Endodermal cell (in vitro differentiated cells): ENCODE data around the gene C1QL2. TPM values are rescaled to one million over a fixed set of nuclear protein-coding genes. Genes with fewer than 3 reads are reported as not detected.

Experiments used
- DNase-seq: peaks from one replicate; pipeline ENCODE4 v3.0.0-alpha.2; 2017
- H3K27ac ChIP-seq: 2 replicates; pipeline ENCODE4 v1.5.1; 2013; ENCODE audit warnings: mild to moderate bottlenecking, low read depth, low read length, moderate library complexity
- H3K27me3 ChIP-seq: 2 replicates; pipeline ENCODE4 v1.6.1; 2013; ENCODE audit warnings: mild to moderate bottlenecking, low read length, moderate library complexity; ENCODE audit not compliant: insufficient read depth, control insufficient read depth, poor library complexity, severe bottlenecking
- H3K36me3 ChIP-seq: 2 replicates; pipeline ENCODE4 v1.7.0; 2013; ENCODE audit warnings: mild to moderate bottlenecking, low read length, moderate library complexity; ENCODE audit not compliant: control insufficient read depth, insufficient read depth
- H3K4me1 ChIP-seq: one replicate; pipeline ENCODE4 v1.7.0; 2013; ENCODE audit warnings: low read length; ENCODE audit not compliant: control insufficient read depth, insufficient read depth
- H3K4me3 ChIP-seq: 2 replicates; pipeline ENCODE4 v1.5.1; 2013; ENCODE audit warnings: mild to moderate bottlenecking, low read length, moderate library complexity
- H3K9ac ChIP-seq: 2 replicates; pipeline ENCODE4 v1.6.1; 2013; ENCODE audit warnings: mild to moderate bottlenecking, low read length, moderate library complexity; ENCODE audit not compliant: poor library complexity, severe bottlenecking; ENCODE audit errors: extremely low read depth
- H3K9me3 ChIP-seq: 2 replicates; pipeline ENCODE4 v1.6.1; 2013; ENCODE audit warnings: mild to moderate bottlenecking, low read length, moderate library complexity; ENCODE audit not compliant: control insufficient read depth
- H3K27ac Mint-ChIP-seq: 2 replicates; pipeline ENCODE4 v1.8.0; 2020; ENCODE audit warnings: mixed read lengths
- H3K27me3 Mint-ChIP-seq: 2 replicates; pipeline ENCODE4 v1.8.0; 2021; ENCODE audit warnings: mild to moderate bottlenecking, mixed read lengths; ENCODE audit not compliant: insufficient read depth
- H3K36me3 Mint-ChIP-seq: 2 replicates; pipeline ENCODE4 v1.8.0; 2020; ENCODE audit warnings: low read depth, mixed read lengths
- H3K4me1 Mint-ChIP-seq: 2 replicates; pipeline ENCODE4 v1.8.0; 2020; ENCODE audit warnings: mixed read lengths
- H3K4me3 Mint-ChIP-seq: 2 replicates; pipeline ENCODE4 v1.8.0; 2020; ENCODE audit warnings: mild to moderate bottlenecking, moderate library complexity, mixed read lengths
- H3K9me3 Mint-ChIP-seq: 2 replicates; pipeline ENCODE4 v1.8.0; 2020; ENCODE audit warnings: mild to moderate bottlenecking, mixed read lengths
- CTCF ChIP-seq: fragments of 200-600 bp; sonication (generic); conservative IDR thresholded peaks from 2 replicates; pipeline ENCODE4 v1.5.0; 2021; ENCODE audit warnings: antibody characterized with exemption, mild to moderate bottlenecking
- WGBS, 2 experiments: methylation state at CpG; one replicate each; pipeline versions ENCODE4 v1.1.5 to v1.1.7; 2013; ENCODE audit warnings: missing lambda C conversion rate in 2 of 2, mixed read lengths in 1 of 2; ENCODE audit not compliant: insufficient coverage in 1 of 2, insufficient read length in 1 of 2; 5-methylcytosine and 5-hydroxymethylcytosine counted together
- total RNA-seq, 2 donors: library from RNA; stranded (reverse); fragmentation: NEBNext Ultra II Directional in 1 of 2; extraction: Animal tissue kit (Norgen Biotek cat#: 25700) in 1 of 2; gene quantifications; 2 replicates in 1 of 2; 3 replicates in 1 of 2; pipeline ENCODE4 v1.2.1, GENCODE V29; 2021

The C1QL2 gene
- total RNA-seq, 2 donors from 2014 or later, result not detected

GRCh38 chr2:119180892-119181291 lies 22.3 kb upstream of the C1QL2 start:
- Mint-ChIP-seq H3K4me1 (no peaks in the 10 kb centered on the region), H3K4me3 (no peak overlapping the region), H3K9me3 (no peaks in the 10 kb centered on the region), H3K27ac (no peak overlapping the region), H3K27me3 (no peaks in the 10 kb centered on the region), H3K36me3 (no peaks in the 10 kb centered on the region)
- Histone ChIP-seq H3K4me1 (no peaks in the 10 kb centered on the region), H3K36me3 (no peaks in the 10 kb centered on the region), H3K27ac (no peak overlapping the region), H3K27me3 (no peaks in the 10 kb centered on the region), H3K9ac (no peak overlapping the region), H3K4me3 (no peak overlapping the region), H3K9me3 (no peaks in the 10 kb centered on the region)
- WGBS, 2 experiments, result 87 to 88% methylated on average over 1 to 5 of the region's 5 CpGs
- TF ChIP-seq CTCF, result no peak
- DNase-seq, result no peak

GRCh38 chr2:119179991-119180390 lies 21.4 kb upstream of the C1QL2 start:
- Mint-ChIP-seq H3K36me3 (no peaks in the 10 kb centered on the region), H3K4me3 (no peak overlapping the region), H3K9me3 (peaks cover under 1% of the 10 kb centered on the region), H3K4me1 (no peaks in the 10 kb centered on the region), H3K27me3 (peaks cover 2% of the 10 kb centered on the region), H3K27ac (no peak overlapping the region)
- H3K9ac ChIP-seq, result no peak overlapping the region
- H3K9me3 ChIP-seq, result no peaks in the 10 kb centered on the region
- WGBS, 2 experiments, result 86 to 93% methylated on average over 2 to 7 of the region's 7 CpGs
- no peak overlapping the region for H3K27ac ChIP-seq
- TF ChIP-seq CTCF, result no peak
- no peaks in the 10 kb centered on the region for H3K4me1 ChIP-seq
- no peak for DNase-seq
- H3K27me3 ChIP-seq, result no peaks in the 10 kb centered on the region
- no peak overlapping the region for H3K4me3 ChIP-seq
- H3K36me3 ChIP-seq, result no peaks in the 10 kb centered on the region

- H3K9ac ChIP-seq, result no peak overlapping the region
- no peaks in the 10 kb centered on the region for H3K27me3 ChIP-seq
- Mint-ChIP-seq H3K4me1 (no peaks in the 10 kb centered on the region), H3K4me3 (no peak overlapping the region), H3K27me3 (peaks cover 5% of the 10 kb centered on the region), H3K36me3 (no peaks in the 10 kb centered on the region), H3K27ac (no peak overlapping the region), H3K9me3 (peaks cover 6% of the 10 kb centered on the region)
- no peaks in the 10 kb centered on the region for H3K36me3 ChIP-seq
- WGBS, 2 experiments, result 90 to 93% methylated on average over 2 of the region's 2 CpGs
- no peak overlapping the region for H3K27ac ChIP-seq
- DNase-seq, result no peak
- no peak for TF ChIP-seq CTCF
- no peaks in the 10 kb centered on the region for H3K9me3 ChIP-seq
- no peak overlapping the region for H3K4me3 ChIP-seq
- H3K4me1 ChIP-seq, result no peaks in the 10 kb centered on the region
Measured at GRCh38 chr2:119179202-119179601, 20.7 kb upstream of the C1QL2 start.
